Activated gamma-delta T cell (primary cell): ENCODE results near the gene TICRR.

ENCODE experiments used
- DNase-seq: peaks from one replicate; lab custom pipeline; 2025; lab: John Stamatoyannopoulos, UW

The TICRR gene

GRCh38 chr15:89629829-89630228 is 54.6 kb downstream of the TICRR start:
- no peak for DNase-seq

- no peak for DNase-seq
These were observed 55.0 kb downstream of the TICRR start for GRCh38 chr15:89630260-89630659.

- no peak for DNase-seq
These were observed 56.0 kb downstream of the TICRR start for GRCh38 chr15:89630974-89631901.

- no peak for DNase-seq
These were observed 56.6 kb downstream of the TICRR start for GRCh38 chr15:89631902-89632264.

- no peak for DNase-seq
These were observed 57.5 kb downstream of the TICRR start for GRCh38 chr15:89632563-89633430.

GRCh38 chr15:89633585-89633984 is 58.3 kb downstream of the TICRR start:
- DNase-seq: no peak

GRCh38 chr15:89640245-89640644 is 65.0 kb downstream of the TICRR start:
- no peak for DNase-seq

- no peak for DNase-seq
These were observed 65.8 kb downstream of the TICRR start for GRCh38 chr15:89641053-89641452.

GRCh38 chr15:89642106-89642505 is 66.8 kb downstream of the TICRR start:
- DNase-seq: no peak

- DNase-seq: no peak
These were observed 70.4 kb downstream of the TICRR start for GRCh38 chr15:89645680-89646079.

- no peak for DNase-seq
These were observed 71.3 kb downstream of the TICRR start for GRCh38 chr15:89646416-89647141.

GRCh38 chr15:89647191-89647851 is 72.1 kb downstream of the TICRR start:
- DNase-seq: peak; percentile 26

GRCh38 chr15:89648106-89649012 is 73.1 kb downstream of the TICRR start:
- DNase-seq: no peak

- DNase-seq: no peak
These were observed 73.8 kb downstream of the TICRR start for GRCh38 chr15:89649013-89649625.

- no peak for DNase-seq
These were observed 74.4 kb downstream of the TICRR start for GRCh38 chr15:89649716-89650115.

- no peak for DNase-seq
These were observed 76.9 kb downstream of the TICRR start for GRCh38 chr15:89652131-89652530.

- no peak for DNase-seq
These were observed 77.4 kb downstream of the TICRR start for GRCh38 chr15:89652666-89653065.

GRCh38 chr15:89653578-89653977 is 78.3 kb downstream of the TICRR start:
- DNase-seq: no peak

GRCh38 chr15:89654301-89654761 is 79.1 kb downstream of the TICRR start:
- no peak for DNase-seq
